HCT116 (cell line): Measurements from ENCODE around the gene SLC8A1.

Source experiments
- CBX3 ChIP-seq: IDR thresholded peaks from 2 replicates; pipeline ENCODE4 v1.6.1; 2012; ENCODE audit warnings: low read depth
- EZH2 ChIP-seq: fragments of 200-600 bp; sonication (generic); IDR thresholded peaks from 2 replicates; pipeline ENCODE4 v1.6.1; 2017; ENCODE audit warnings: antibody characterized with exemption, mixed run types
- MAX ChIP-seq: IDR thresholded peaks from 2 replicates; pipeline ENCODE4 v1.6.1; 2012
- POLR2AphosphoS5 ChIP-seq: IDR thresholded peaks from 2 replicates; pipeline ENCODE4 v1.6.1; 2011; ENCODE audit warnings: mild to moderate bottlenecking, low read depth, low read length, moderate library complexity
- ZNF274 ChIP-seq: fragments of 200-500 bp; sonication (Bioruptor generic); IDR thresholded peaks from 2 replicates; pipeline ENCODE4 v1.6.1; 2014; ENCODE audit warnings: mild to moderate bottlenecking, low read depth, low read length, inconsistent platforms

- TF ChIP-seq POLR2AphosphoS5 (no peak), EZH2 (no peak), ZNF274 (no peak), CBX3 (no peak), MAX (no peak)
Measured at GRCh38 chr2:40210344-40210967, 241.4 kb downstream of the SLC8A1 start.
